Measurements from ENCODE around the gene PHOX2A. TPM values are rescaled to one million over a fixed set of nuclear protein-coding genes. Genes with fewer than 3 reads are reported as not detected.
"Not testable (repeated sequence)": the region's sequence is repeated elsewhere in the genome, so short reads cannot be mapped to it uniquely, and the experiment has no call there.

The PHOX2A gene
- total RNA-seq, 1 experiment from 2014 or later: 1.6 TPM

DNA sequence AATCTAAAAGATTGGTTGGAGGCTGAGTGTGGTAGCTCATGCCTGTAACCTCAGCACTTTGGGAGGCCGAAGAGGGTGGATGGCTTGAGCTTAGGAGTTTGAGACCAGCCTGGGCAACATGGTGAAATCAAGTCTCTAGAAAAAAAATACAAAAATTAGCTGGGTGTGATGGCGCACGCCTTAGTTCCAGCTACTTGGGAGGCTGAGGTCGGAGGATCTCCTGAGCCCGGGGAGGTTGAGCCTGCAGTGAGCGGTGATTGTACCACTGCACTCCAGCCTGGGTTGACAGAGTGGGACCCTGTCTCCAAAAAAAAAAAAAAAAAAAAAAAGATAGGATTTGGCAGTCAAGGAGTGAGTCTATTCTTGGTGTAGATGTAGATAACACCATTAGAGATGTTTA lies 41.4 kb downstream of the PHOX2A start:
- CTCF ChIA-PET: no interaction called here
- no peak for DNase-seq (ENCODE audit: low spot score)

DNA sequence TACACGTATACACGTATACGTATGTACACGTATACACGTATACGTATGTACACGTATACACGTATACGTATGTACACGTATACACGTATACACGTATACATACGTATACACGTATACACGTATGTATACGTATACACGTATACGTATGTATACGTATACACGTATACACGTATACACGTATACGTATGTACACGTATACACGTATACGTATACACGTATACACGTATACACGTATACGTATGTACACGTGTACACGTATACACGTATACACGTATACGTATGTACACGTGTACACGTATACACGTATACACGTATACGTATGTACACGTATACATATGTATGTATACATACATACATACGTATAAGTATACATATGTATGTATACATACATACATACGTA lies 42.5 kb downstream of the PHOX2A start:
- H3K4me3 Mint-ChIP-seq, H3K27ac Mint-ChIP-seq, CTCF ChIA-PET: not testable (repeated sequence)

More for the DNA sequence above, 41.4 kb downstream of the PHOX2A start:
- H3K27me3 Mint-ChIP-seq (ENCODE audit: low read depth): no peaks in the 10 kb centered on the region; the same call in 1 of the 2 replicates
- H3K27ac Mint-ChIP-seq: no peak overlapping the region
- H3K36me3 Mint-ChIP-seq: no peaks in the 10 kb centered on the region
- TF ChIP-seq, protein P1, sequence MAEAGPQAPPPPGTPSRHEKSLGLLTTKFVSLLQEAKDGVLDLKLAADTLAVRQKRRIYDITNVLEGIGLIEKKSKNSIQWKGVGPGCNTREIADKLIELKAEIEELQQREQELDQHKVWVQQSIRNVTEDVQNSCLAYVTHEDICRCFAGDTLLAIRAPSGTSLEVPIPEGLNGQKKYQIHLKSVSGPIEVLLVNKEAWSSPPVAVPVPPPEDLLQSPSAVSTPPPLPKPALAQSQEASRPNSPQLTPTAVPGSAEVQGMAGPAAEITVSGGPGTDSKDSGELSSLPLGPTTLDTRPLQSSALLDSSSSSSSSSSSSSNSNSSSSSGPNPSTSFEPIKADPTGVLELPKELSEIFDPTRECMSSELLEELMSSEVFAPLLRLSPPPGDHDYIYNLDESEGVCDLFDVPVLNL (CRISPR knock-in tag; IDR thresholded peaks at IDR 0.05; ENCODE audit: borderline replicate concordance, low read depth): no peak
- no peak for TF ChIP-seq ATF1 (CRISPR knock-in tag; IDR thresholded peaks at IDR 0.05)
- TF ChIP-seq, protein P2, sequence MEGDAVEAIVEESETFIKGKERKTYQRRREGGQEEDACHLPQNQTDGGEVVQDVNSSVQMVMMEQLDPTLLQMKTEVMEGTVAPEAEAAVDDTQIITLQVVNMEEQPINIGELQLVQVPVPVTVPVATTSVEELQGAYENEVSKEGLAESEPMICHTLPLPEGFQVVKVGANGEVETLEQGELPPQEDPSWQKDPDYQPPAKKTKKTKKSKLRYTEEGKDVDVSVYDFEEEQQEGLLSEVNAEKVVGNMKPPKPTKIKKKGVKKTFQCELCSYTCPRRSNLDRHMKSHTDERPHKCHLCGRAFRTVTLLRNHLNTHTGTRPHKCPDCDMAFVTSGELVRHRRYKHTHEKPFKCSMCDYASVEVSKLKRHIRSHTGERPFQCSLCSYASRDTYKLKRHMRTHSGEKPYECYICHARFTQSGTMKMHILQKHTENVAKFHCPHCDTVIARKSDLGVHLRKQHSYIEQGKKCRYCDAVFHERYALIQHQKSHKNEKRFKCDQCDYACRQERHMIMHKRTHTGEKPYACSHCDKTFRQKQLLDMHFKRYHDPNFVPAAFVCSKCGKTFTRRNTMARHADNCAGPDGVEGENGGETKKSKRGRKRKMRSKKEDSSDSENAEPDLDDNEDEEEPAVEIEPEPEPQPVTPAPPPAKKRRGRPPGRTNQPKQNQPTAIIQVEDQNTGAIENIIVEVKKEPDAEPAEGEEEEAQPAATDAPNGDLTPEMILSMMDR (IDR thresholded peaks at IDR 0.05): no peak
- no peak for TF ChIP-seq ZNF232 (CRISPR knock-in tag; IDR thresholded peaks at IDR 0.05)
- TF ChIP-seq ZNF138 (CRISPR knock-in tag; conservative IDR thresholded peaks at IDR 0.05): no peak
- no peak for TF ChIP-seq ETV6 (CRISPR knock-in tag; IDR thresholded peaks at IDR 0.05)
- TF ChIP-seq CREB1 (CRISPR knock-in tag; IDR thresholded peaks at IDR 0.05): no peak
- TF ChIP-seq, protein P3, sequence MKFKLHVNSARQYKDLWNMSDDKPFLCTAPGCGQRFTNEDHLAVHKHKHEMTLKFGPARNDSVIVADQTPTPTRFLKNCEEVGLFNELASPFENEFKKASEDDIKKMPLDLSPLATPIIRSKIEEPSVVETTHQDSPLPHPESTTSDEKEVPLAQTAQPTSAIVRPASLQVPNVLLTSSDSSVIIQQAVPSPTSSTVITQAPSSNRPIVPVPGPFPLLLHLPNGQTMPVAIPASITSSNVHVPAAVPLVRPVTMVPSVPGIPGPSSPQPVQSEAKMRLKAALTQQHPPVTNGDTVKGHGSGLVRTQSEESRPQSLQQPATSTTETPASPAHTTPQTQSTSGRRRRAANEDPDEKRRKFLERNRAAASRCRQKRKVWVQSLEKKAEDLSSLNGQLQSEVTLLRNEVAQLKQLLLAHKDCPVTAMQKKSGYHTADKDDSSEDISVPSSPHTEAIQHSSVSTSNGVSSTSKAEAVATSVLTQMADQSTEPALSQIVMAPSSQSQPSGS (CRISPR knock-in tag; IDR thresholded peaks at IDR 0.05; ENCODE audit: borderline replicate concordance, low read depth): no peak
- TF ChIP-seq SOX15 (CRISPR knock-in tag; IDR thresholded peaks at IDR 0.05): no peak
- no peak for TF ChIP-seq ZNF396 (CRISPR knock-in tag; IDR thresholded peaks at IDR 0.05; ENCODE audit: borderline replicate concordance)
- POLR2A ChIA-PET: no interaction called here
- H3K9me3 Mint-ChIP-seq: peaks cover 4% of the 10 kb centered on the region; the same call in 1 of the 2 replicates
- no peak for ATAC-seq
- no peaks in the 10 kb centered on the region for H3K4me1 Mint-ChIP-seq
- no peak overlapping the region for H3K4me3 Mint-ChIP-seq

DNA sequence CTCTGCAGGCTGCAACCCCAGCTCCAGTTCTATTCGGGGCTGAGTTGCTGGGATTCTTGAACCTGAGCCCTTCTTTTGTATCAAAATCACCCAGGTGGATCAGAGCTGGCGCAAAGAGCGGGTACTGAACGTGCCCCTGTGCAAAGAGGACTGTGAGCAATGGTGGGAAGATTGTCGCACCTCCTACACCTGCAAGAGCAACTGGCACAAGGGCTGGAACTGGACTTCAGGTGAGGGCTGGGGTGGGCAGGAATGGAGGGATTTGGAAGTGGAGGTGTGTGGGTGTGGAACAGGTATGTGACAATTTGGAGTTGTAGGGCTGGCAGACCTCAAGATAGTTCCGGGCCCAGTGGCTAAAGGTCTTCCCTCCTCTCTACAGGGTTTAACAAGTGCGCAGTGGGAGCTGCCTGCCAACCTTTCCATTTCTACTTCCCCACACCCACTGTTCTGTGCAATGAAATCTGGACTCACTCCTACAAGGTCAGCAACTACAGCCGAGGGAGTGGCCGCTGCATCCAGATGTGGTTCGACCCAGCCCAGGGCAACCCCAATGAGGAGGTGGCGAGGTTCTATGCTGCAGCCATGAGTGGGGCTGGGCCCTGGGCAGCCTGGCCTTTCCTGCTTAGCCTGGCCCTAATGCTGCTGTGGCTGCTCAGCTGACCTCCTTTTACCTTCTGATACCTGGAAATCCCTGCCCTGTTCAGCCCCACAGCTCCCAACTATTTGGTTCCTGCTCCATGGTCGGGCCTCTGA lies 48.3 kb downstream of the PHOX2A start:
- H3K9me3 Mint-ChIP-seq: peaks cover 2% of the 10 kb centered on the region; the same call in 1 of the 2 replicates
- TF ChIP-seq, protein P4, sequence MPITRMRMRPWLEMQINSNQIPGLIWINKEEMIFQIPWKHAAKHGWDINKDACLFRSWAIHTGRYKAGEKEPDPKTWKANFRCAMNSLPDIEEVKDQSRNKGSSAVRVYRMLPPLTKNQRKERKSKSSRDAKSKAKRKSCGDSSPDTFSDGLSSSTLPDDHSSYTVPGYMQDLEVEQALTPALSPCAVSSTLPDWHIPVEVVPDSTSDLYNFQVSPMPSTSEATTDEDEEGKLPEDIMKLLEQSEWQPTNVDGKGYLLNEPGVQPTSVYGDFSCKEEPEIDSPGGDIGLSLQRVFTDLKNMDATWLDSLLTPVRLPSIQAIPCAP (CRISPR knock-in tag; IDR thresholded peaks at IDR 0.05): no peak
- POLR2A ChIA-PET: no interaction called here
- no peak overlapping the region for H3K4me3 Mint-ChIP-seq
- no peaks in the 10 kb centered on the region for H3K27me3 Mint-ChIP-seq (ENCODE audit: low read depth)
- no peak overlapping the region for H3K27ac Mint-ChIP-seq
- H3K36me3 Mint-ChIP-seq: no peaks in the 10 kb centered on the region
- H3K4me1 Mint-ChIP-seq: peaks cover 8% of the 10 kb centered on the region
- CTCF ChIA-PET: interaction anchor here (1.0 to 1.4 kb wide), 2 partner anchors 52 to 170 kb away, joined by 3 to 4 read pairs; no protein-coding TSS in a partner anchor
- ATAC-seq: no peak
- DNase-seq (ENCODE audit: low spot score): no peak

More for the DNA sequence above, 42.5 kb downstream of the PHOX2A start:
- H3K36me3 Mint-ChIP-seq; ATAC-seq; H3K9me3 Mint-ChIP-seq; H3K4me1 Mint-ChIP-seq; POLR2A ChIA-PET; H3K27me3 Mint-ChIP-seq (ENCODE audit: low read depth); DNase-seq (ENCODE audit: low spot score): not testable (repeated sequence)

DNA sequence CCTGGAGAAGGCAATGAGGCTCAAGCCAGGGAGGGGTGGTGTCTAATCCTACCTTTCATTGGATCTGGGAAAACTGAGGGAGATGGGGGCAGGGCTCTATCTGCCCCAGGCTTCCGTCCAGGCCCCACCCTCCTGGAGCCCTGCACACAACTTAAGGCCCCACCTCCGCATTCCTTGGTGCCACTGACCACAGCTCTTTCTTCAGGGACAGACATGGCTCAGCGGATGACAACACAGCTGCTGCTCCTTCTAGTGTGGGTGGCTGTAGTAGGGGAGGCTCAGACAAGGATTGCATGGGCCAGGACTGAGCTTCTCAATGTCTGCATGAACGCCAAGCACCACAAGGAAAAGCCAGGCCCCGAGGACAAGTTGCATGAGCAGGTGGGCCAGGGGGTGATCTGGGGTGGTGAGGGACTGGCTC lies 52.0 kb downstream of the PHOX2A start, which contains the start of gene FOLR1:
Gene FOLR1, plus strand, starts transcription at position 180 of the 421 bp plus-strand sequence. Its CDS starts 34 bp downstream, at position 214.
- CTCF ChIA-PET: interaction anchor here (1.1 to 1.9 kb wide), 4 partner anchors 9 to 100 kb away, joined by 3 to 7 read pairs (median 4); no protein-coding TSS in a partner anchor
- H3K27me3 Mint-ChIP-seq (ENCODE audit: low read depth): no peaks in the 10 kb centered on the region
- peak; percentile 41 for DNase-seq (ENCODE audit: low spot score)
- H3K27ac Mint-ChIP-seq: no peak within 1 kb of the TSS; the same call in 1 of the 2 replicates
- H3K4me3 Mint-ChIP-seq: no peak within 1 kb of the TSS
- ATAC-seq: peak; percentile 89
- TF ChIP-seq HMGA2 (CRISPR knock-in tag; IDR thresholded peaks at IDR 0.05): no peak
- TF ChIP-seq, protein P5, sequence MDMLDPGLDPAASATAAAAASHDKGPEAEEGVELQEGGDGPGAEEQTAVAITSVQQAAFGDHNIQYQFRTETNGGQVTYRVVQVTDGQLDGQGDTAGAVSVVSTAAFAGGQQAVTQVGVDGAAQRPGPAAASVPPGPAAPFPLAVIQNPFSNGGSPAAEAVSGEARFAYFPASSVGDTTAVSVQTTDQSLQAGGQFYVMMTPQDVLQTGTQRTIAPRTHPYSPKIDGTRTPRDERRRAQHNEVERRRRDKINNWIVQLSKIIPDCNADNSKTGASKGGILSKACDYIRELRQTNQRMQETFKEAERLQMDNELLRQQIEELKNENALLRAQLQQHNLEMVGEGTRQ (CRISPR knock-in tag; IDR thresholded peaks at IDR 0.05): no peak
- TF ChIP-seq RORB (CRISPR knock-in tag; IDR thresholded peaks at IDR 0.05): no peak
- TF ChIP-seq, protein P6, sequence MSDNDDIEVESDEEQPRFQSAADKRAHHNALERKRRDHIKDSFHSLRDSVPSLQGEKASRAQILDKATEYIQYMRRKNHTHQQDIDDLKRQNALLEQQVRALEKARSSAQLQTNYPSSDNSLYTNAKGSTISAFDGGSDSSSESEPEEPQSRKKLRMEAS (CRISPR knock-in tag; IDR thresholded peaks at IDR 0.05): no peak
- no peak for TF ChIP-seq EMX1 (CRISPR knock-in tag; IDR thresholded peaks at IDR 0.05)
- no peaks in the 10 kb centered on the region for H3K36me3 Mint-ChIP-seq
- POLR2A ChIA-PET: no interaction called here
- H3K4me1 Mint-ChIP-seq: peaks cover 8% of the 10 kb centered on the region
- no peaks in the 10 kb centered on the region for H3K9me3 Mint-ChIP-seq

Measured in WTC11 (cell line).